Bronchial epithelial cell (primary cell): Measurements from ENCODE around the gene ZNF445. TPM values are rescaled to one million over a fixed set of nuclear protein-coding genes. Genes with fewer than 3 reads are reported as not detected.
"Not testable (repeated sequence)": the region's sequence is repeated elsewhere in the genome, so short reads cannot be mapped to it uniquely, and the experiment has no call there.

Source experiments
- DNase-seq: peaks from one replicate; pipeline ENCODE4 v3.0.0-alpha.2; 2010; ENCODE audit warnings: low read depth
- FAIRE-seq: peaks from 2 replicates; lab custom pipeline; 2011; peaks lifted over from hg19 to GRCh38; lab: Jason Lieb, UNC
- H3K27me3 ChIP-seq: 2 replicates; pipeline ENCODE4 v1.5.1; 2011; ENCODE audit warnings: low read length; ENCODE audit not compliant: control insufficient read depth, insufficient read depth
- H3K36me3 ChIP-seq: 2 replicates; pipeline ENCODE4 v1.5.1; 2011; ENCODE audit warnings: low read length; ENCODE audit not compliant: control insufficient read depth, insufficient read depth
- H3K4me3 ChIP-seq: 2 replicates; pipeline ENCODE4 v1.5.1; 2011; ENCODE audit warnings: mild to moderate bottlenecking, low read depth, low read length, control low read depth
- total RNA-seq: library from RNA; depleted of rRNA; stranded (reverse); fragments of >200 nt; gene quantifications from 2 replicates; pipeline ENCODE4 v1.2.1, GENCODE V29; 2014
- TF ChIP-seq, protein P1 (sequence below): IDR thresholded peaks from 2 replicates; pipeline ENCODE4 v1.5.1; 2011; ENCODE audit warnings: mild to moderate bottlenecking, moderate library complexity, low read length, control low read depth, inconsistent platforms; ENCODE audit not compliant: insufficient read depth, severe bottlenecking

ZNF445 gene
- total RNA-seq, 1 donor from 2014 or later = 5.8 TPM

DNA sequence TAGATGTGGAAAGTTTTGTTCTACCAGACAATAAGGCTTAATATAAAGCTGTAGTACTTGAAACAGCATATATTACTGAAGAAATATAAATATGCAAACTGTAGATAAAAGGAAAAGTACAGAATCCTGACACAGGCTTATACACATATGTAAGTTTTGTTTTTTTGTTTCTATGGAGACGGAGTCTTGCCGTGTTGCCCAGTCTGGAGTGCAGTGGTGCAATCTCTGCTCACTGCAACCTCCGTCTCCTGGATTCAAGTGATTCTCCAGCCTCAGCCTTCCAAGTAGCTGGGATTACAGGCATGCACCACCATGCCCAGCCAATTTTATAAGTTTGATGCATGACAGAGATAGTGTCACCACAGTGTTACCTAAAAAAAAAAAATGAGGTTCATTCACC lies 29.1 kb upstream of the ZNF445 start:
- no peak overlapping the region for H3K4me3 ChIP-seq
- DNase-seq (no peak), FAIRE-seq (no peak)
- TF ChIP-seq, protein P1, sequence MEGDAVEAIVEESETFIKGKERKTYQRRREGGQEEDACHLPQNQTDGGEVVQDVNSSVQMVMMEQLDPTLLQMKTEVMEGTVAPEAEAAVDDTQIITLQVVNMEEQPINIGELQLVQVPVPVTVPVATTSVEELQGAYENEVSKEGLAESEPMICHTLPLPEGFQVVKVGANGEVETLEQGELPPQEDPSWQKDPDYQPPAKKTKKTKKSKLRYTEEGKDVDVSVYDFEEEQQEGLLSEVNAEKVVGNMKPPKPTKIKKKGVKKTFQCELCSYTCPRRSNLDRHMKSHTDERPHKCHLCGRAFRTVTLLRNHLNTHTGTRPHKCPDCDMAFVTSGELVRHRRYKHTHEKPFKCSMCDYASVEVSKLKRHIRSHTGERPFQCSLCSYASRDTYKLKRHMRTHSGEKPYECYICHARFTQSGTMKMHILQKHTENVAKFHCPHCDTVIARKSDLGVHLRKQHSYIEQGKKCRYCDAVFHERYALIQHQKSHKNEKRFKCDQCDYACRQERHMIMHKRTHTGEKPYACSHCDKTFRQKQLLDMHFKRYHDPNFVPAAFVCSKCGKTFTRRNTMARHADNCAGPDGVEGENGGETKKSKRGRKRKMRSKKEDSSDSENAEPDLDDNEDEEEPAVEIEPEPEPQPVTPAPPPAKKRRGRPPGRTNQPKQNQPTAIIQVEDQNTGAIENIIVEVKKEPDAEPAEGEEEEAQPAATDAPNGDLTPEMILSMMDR = no peak
- no peaks in the 10 kb centered on the region for H3K27me3 ChIP-seq
- H3K36me3 ChIP-seq = peaks cover under 1% of the 10 kb centered on the region

DNA sequence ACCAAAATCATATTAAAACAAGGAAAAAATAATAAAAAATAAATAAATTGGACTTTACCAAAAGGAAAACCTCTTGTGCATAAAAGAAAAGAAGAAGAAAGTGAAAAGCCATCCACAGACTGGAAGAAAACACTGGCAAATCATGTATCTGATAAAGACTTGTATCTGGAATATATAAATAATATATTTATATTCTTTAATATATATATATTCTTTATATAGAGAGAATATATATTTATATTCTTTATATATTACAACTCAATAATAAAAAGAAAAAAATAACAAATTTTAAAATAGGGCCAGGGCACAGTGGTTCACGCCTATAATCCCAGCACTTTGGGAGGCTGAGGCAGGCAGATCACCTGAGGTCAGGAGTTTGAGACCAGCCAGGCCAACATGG lies 27.1 kb upstream of the ZNF445 start:
- Histone ChIP-seq H3K4me3 (no peak overlapping the region), H3K36me3 (peaks cover 3% of the 10 kb centered on the region), H3K27me3 (no peaks in the 10 kb centered on the region)
- TF ChIP-seq, protein P1 = no peak
- DNase-seq (no peak), FAIRE-seq (no peak)

DNA sequence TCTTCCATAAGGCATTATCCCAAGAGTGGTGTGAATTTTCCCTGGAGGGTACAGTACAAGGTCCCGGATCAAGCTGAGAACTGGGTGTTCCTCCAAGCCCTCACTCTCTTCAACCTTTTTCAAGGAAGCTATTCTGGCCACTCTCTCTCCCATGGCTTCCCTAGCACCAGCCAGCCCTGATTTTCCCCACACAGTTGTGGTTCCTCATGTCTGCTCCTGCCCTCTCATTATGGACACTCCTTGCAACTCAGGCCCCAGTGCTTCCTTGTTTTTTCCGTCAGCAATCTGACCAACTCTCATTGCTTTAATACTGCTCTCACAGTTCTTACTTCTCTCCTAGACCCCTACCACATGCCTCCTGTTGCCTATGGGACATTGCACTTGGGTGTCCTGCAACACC lies 25.7 kb upstream of the ZNF445 start:
- H3K27me3 ChIP-seq, H3K4me3 ChIP-seq, H3K36me3 ChIP-seq, DNase-seq: not testable (repeated sequence)
- FAIRE-seq = peak; percentile 82

DNA sequence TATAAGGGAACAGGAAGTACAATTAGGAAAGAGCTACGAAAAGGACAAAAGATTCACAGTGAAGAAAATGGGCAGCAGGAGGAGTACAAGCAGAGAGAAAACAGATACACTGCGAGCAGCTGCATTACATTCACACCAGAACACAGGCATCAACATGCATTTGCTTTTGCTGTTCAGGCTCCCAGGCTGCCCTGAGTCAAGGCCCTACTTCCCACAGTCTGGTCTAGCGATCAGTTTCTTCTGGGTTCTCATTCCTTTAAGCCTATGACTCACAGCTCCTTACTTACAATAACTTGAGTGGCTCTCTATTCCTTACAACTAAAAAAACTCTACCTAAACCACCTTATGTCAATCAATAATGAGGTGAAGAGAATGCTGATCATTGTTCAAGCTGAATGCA lies 24.5 kb upstream of the ZNF445 start:
- peak; percentile 55 for DNase-seq

DNA sequence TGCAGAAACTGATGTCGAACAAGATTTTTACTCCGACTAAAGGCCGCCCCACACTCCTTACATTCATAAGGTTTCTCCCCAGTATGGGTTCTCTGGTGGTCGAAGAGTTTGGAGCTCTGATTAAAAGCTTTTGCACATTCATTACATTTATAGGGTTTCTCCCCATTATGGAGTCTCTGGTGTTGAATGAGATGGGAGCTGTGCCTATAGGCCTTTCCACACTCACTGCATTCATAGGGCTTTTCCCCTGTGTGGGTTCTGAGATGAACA lies 22.4 kb upstream of the ZNF445 start:
- not testable (repeated sequence) for H3K4me3 ChIP-seq, H3K27me3 ChIP-seq, H3K36me3 ChIP-seq, DNase-seq
- peak; percentile 70 for FAIRE-seq

More for the DNA sequence above, 24.5 kb upstream of the ZNF445 start:
- Histone ChIP-seq H3K4me3 (no peak overlapping the region), H3K36me3 (peaks cover 3% of the 10 kb centered on the region), H3K27me3 (no peaks in the 10 kb centered on the region)
- TF ChIP-seq, protein P1 = no peak
- FAIRE-seq = no peak

DNA sequence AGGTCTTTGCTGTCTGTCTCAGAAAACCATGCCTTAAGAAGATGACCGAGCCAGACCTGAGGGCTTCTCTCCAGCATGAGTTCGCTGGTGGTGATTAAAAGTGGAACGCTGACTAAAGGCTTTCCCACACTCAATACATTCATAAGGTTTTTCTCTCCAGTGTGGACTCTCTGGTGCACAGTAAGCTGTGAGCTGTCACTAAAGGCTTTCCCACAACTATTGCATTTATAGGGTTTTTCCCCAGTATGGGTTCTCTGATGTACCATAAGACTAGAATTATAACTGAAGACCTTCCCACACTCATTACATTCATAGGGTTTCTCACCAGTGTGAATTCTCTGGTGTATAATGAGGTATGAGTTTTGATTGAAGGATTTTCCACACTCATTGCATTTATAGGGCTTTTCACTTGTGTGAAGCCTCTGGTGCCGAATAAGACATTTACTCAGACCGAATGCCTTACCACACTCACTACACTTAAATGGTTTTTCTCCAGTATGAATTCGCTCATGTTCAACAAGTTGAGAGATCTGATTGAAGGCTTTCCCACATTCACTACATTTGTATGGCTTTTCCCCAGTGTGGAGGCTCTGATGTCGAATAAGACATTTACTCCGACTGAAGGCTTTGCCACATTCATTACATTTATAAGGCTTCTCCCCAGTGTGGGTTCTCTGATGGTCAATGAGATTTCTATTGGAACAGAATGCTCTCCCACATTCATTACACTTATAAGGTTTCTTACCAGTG lies 21.9 kb upstream of the ZNF445 start:
- TF ChIP-seq, protein P1 = no peak
- FAIRE-seq = no peak
- H3K27me3 ChIP-seq = no peaks in the 10 kb centered on the region
- peaks cover 3% of the 10 kb centered on the region for H3K36me3 ChIP-seq
- no peak for DNase-seq
- H3K4me3 ChIP-seq = no peak overlapping the region

DNA sequence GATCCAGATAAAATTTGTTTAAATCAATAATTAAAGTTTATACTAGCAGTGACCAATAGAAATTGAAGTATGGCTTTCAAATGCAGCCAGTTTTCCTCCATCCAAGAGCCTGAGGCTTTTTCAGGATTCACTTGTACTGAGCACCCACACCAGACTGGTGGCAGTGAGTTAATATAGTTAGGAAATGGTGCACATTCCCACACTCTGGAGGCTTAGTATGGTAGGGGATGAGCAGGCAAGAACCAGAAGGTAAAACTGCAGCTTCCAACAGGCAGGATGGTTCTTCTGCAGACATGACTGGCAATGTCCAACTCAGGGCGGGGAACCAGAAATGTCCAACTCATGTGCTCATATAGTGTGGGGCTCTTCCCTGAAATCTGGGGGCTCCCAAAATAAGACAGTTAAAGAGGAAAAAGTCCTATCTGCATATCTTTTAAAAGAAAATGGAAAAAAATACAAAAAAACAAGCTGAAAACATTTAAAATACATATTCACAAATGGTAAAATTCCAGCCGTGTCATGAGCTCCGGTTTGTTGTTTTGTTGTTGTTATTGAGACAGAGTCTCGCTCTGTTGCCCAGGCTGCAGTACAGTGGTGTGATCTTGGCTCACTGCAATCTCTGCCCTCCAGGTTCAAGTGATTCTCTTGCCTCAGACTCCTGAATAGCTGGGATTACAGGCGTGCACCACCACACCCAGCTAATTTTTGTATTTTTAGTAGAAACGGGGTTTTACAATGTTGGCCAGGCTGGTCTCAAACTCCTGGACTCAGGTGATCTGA lies 18.4 kb upstream of the ZNF445 start:
- TF ChIP-seq, protein P1 = no peak
- Histone ChIP-seq H3K4me3 (no peak overlapping the region), H3K36me3 (no peaks in the 10 kb centered on the region), H3K27me3 (no peaks in the 10 kb centered on the region)
- no peak for FAIRE-seq
- DNase-seq = no peak
